Measurements from ENCODE around the gene ANKRD24. TPM values are rescaled to one million over a fixed set of nuclear protein-coding genes. Genes with fewer than 3 reads are reported as not detected.

The ANKRD24 gene
- total RNA-seq, 1 experiment from 2014 or later = 0.33 TPM

- no peaks in the 10 kb centered on the region for H3K4me1 ChIP-seq (ENCODE audit: insufficient read depth, low read length)
- intact Hi-C loops (cut with micrococcal nuclease) = no loop called here
- DNase-seq (no peak), ATAC-seq (no peak)
- CTCF ChIA-PET = no interaction called here
- H3K4me3 ChIP-seq (ENCODE audit: low read length) = no peak overlapping the region
- H3K9me3 ChIP-seq (ENCODE audit: low read length) = no peaks in the 10 kb centered on the region
- POLR2A ChIA-PET (ENCODE audit: unreplicated experiment) = no interaction called here
- BruUV-seq (replicated peaks) = no TSS peak
- no peak for TF ChIP-seq EZH2phosphoT487 (IDR thresholded peaks at IDR 0.05; ENCODE audit: borderline replicate concordance, low read length)
- TF ChIP-seq EZH2 (IDR thresholded peaks at IDR 0.05; ENCODE audit: low read length, unreplicated experiment) = no peak
- no peak for TF ChIP-seq CTCF (conservative IDR thresholded peaks at IDR 0.05; ENCODE audit: low read depth, low read length)
- no peaks in the 10 kb centered on the region for H3F3A ChIP-seq (ENCODE audit: low read length, unreplicated experiment)
- H4K20me1 ChIP-seq (ENCODE audit: low read length) = no peaks in the 10 kb centered on the region
- H2AFZ ChIP-seq (ENCODE audit: low read length) = no peak overlapping the region
- no peaks in the 10 kb centered on the region for H3K27me3 ChIP-seq (ENCODE audit: low read length)
- H3K27ac ChIP-seq (ENCODE audit: low read length) = no peak overlapping the region
- H3K9me2 ChIP-seq (replicated peaks; ENCODE audit: low read length) = no peaks in the 10 kb centered on the region
- no peaks in the 10 kb centered on the region for H3K79me2 ChIP-seq (ENCODE audit: low read length)
- H3K9ac ChIP-seq (ENCODE audit: low read length) = no peak overlapping the region
- H3K36me3 ChIP-seq (ENCODE audit: low read depth, low read length) = no peaks in the 10 kb centered on the region
- no peak overlapping the region for H3K4me2 ChIP-seq (ENCODE audit: low read length)
Measured at GRCh38 chr19:4136680-4137088, 45.8 kb upstream of the ANKRD24 start.

- ChIA-PET CTCF (no interaction called here), POLR2A (ENCODE audit: unreplicated experiment) (no interaction called here)
- no TSS peak for BruUV-seq (replicated peaks)
Measured at GRCh38 chr19:4138445-4138844, 44.0 kb upstream of the ANKRD24 start.

More at GRCh38 chr19:4138445-4138844, 44.0 kb upstream of the ANKRD24 start:
- no peaks in the 10 kb centered on the region for H4K20me1 ChIP-seq (ENCODE audit: low read length)
- no peak overlapping the region for H3K27ac ChIP-seq (ENCODE audit: low read length)
- no peaks in the 10 kb centered on the region for H3K79me2 ChIP-seq (ENCODE audit: low read length)
- no peak overlapping the region for H2AFZ ChIP-seq (ENCODE audit: low read length)
- H3F3A ChIP-seq (ENCODE audit: low read length, unreplicated experiment) = no peaks in the 10 kb centered on the region
- H3K4me3 ChIP-seq (ENCODE audit: low read length) = no peak overlapping the region
- H3K27me3 ChIP-seq (ENCODE audit: low read length) = no peaks in the 10 kb centered on the region
- H3K9me2 ChIP-seq (replicated peaks; ENCODE audit: low read length) = no peaks in the 10 kb centered on the region
- no peak for TF ChIP-seq EZH2phosphoT487 (IDR thresholded peaks at IDR 0.05; ENCODE audit: borderline replicate concordance, low read length)
- no peak for TF ChIP-seq CTCF (conservative IDR thresholded peaks at IDR 0.05; ENCODE audit: low read depth, low read length)
- no peak for TF ChIP-seq EZH2 (IDR thresholded peaks at IDR 0.05; ENCODE audit: low read length, unreplicated experiment)
- H3K36me3 ChIP-seq (ENCODE audit: low read depth, low read length) = no peaks in the 10 kb centered on the region
- ATAC-seq (no peak), DNase-seq (no peak)
- no peaks in the 10 kb centered on the region for H3K4me1 ChIP-seq (ENCODE audit: insufficient read depth, low read length)
- intact Hi-C loops (cut with micrococcal nuclease) = no loop called here
- H3K9ac ChIP-seq (ENCODE audit: low read length) = no peak overlapping the region
- no peak overlapping the region for H3K4me2 ChIP-seq (ENCODE audit: low read length)
- H3K9me3 ChIP-seq (ENCODE audit: low read length) = no peaks in the 10 kb centered on the region
